GM21825 (cell line): ENCODE data around the gene ZNF532.

Experiments used
- ATAC-seq: cut with Tn5 transposase; IDR thresholded peaks from one replicate; pipeline ENCODE4 v1.9.1; 2021; ENCODE audit warnings: mild to moderate bottlenecking, moderate library complexity; ENCODE audit not compliant: unreplicated experiment

Gene ZNF532

DNA sequence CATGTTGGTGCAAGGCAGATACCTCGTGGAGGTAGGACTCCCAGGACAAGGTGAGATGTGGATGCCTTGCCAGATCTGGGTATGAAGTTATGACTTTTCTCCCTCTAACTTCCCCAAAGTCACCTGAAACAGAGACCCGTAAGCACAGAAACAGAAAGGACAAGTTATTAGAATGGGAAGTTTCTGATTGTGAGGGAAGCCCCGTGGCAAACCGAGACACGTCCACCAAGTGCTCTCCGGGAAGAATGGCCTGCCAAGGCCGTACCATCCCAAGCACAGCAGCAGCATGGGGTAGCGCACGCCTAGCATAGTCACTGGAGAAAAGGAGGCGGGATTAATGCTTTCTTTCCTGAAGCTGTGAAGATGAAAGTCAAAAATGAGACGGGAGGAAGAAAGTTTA lies 110.6 kb downstream of the ZNF532 start:
- no peak for ATAC-seq

DNA sequence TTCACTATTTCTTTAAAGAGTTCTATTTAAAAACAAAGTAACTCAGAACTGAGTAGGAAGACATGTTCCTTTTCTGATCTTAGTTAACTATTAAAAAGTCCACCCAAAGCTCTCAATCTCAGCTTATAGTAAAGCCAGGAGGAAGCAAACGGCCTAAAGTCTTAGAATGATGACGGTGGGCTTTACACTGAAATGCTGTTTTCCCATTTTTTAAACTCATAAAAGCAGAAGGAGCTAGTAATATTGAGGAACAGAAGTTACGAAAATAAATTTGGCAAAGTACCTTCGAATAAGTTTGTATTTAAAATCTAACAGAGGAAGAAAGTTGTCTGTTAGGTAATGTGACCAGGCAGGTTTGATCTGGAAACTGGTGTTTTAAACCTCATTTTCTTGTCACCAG lies 111.1 kb downstream of the ZNF532 start:
- ATAC-seq = no peak

DNA sequence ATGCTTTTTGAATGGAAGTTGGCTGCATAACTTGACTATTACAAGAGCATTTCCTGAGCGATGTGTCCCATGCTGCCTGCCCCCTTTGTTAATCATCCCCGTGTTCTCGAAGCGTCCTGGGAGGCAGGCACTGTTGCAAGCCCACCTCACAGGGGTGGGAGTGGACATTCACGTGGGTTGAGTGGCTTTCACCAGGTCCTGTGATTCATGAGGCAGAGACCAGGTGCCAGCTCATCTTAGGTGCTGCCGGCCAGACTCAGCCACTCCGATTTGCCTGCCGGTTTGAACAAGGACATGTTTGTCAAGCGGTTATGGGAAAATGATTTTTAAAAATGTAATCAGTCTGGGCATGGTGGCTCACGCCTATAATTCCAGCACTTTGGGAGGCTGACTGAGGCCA lies 112.5 kb downstream of the ZNF532 start:
- no peak for ATAC-seq

DNA sequence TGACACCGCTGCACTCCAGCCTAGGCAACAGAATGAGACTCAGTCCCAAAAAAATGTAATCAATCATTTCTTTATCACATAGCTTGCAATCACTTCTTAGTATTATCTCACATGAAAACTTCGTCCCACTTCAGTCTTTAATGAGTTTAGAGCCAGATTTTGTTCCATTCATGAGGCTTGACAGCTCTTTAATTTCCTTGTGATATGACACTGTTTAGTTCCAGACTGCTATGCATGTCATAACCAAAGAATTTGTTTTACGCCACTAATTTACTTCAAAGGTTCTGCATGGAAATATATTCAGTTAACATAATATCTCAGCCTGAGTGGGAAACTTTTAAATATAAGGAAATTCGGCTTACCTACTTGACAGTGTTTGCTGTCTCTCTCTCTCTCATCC lies 113.1 kb downstream of the ZNF532 start:
- ATAC-seq = no peak

- no peak for ATAC-seq
Observed at GRCh38 chr18:58978916-58979315, 114.2 kb downstream of the ZNF532 start.

- ATAC-seq = no peak
Observed at GRCh38 chr18:58979615-58980014, 114.9 kb downstream of the ZNF532 start.

DNA sequence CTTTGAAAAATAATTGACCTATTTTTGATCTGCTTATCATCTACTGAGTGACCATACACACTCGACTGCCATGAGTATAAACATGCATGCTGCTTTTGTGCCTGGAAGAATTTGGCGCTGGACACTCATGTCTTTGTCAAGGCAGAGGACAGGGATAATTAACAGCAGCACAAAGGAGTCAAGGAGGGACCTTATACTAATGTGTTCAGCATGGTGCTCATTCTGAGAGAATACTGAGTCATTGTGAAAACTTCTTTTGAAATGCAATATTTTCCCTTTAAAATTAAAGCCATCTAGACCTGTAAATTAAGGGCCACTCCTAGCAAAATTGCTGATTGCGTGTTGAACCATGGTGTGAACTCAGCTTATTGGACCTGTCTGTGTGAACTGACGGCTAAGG lies 116.3 kb downstream of the ZNF532 start:
- no peak for ATAC-seq

GRCh38 chr18:58983260-58984155 lies 118.8 kb downstream of the ZNF532 start:
- ATAC-seq = no peak

DNA sequence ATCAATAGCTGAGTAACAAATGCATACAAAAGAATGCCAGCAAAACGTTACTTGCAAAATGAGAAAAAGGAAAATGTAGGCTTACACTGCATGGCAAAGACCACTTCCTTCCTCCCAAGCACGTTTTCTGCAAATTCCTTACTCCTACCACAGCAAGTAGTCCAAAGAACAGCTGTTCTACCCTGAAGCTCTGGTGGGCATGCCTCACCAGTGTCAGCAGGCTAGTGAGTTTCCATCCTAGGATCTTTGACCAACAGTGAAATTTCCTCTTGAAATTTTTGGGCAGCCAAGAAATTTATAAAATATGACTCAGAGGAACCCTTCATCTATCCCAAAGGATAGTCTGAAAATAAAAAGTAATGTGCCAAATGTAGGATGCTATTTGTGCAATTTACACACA lies 123.9 kb downstream of the ZNF532 start:
- no peak for ATAC-seq

DNA sequence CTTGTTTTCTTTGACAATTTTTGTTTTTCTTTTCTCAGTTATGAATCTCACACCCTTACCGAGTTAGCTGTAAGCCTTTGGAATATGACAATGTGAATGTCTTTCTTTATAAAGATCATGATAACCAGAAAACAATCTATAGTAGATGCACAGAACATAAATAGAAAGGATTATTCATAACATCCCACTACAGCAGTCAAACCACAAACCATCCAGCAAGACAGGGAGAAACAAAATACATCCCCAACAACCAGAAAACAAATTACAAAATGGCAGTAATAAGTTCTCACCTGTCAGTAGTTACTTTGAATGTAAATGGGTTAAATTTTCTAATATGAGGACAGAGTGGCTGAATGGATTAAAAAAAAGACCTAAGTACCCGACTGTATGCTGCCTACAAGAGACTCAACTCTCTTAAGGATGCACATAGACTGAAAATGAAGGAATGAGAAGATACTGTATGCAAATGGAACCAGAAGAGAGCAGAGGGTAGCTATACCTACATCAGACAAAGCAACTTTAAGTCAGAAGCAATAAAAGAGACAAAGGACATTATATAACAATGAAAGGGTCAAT lies 124.6 kb downstream of the ZNF532 start:
- ATAC-seq = no peak

DNA sequence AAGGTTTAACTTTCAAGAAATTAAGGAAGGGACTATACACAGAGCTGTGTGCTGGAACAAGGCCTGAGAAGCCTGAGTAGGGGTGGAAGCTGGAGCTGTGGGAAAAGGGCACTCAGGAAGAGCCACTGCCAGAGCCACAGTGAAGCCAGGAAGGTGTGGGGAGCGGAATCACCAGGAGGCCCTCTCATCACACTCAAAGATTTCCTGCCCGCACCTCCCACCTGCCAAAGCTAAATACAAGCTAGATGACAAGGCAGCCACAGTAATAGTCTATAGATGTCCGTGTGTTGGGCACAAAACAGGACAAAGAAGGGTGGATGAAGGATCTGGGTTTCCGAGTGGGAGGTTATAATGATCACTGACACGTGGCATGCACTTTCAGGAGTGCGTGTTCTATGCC lies 126.0 kb downstream of the ZNF532 start:
- ATAC-seq = no peak

DNA sequence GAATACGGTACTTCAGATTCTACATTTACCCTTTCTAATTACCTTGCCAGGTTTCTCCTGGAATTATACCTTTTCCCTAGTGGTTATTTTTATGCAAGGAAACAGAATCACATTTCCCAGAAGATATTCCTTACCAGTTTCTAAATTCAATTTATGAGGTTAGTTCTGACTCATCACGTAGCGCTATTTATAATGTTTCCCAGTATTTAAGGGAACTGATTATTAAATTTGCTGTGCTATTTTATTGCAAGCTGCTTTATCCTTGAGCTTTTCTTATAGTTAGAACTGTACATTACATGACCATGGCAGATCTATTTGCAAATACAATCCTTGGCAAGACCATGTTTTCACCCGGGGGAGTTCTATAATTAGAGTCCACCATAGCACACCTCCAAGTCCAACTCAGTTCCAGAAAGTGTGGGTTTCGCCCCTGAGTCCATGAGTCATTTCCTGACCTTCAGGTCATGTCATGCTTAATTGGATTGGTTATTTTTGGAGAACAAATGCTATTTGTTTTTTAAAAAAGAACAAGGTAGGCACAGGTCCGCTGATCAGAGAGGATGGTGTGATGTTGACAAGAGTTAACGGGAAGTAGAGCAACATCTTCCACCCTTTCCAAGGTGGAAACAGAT lies 126.6 kb downstream of the ZNF532 start:
- peak; percentile 78 for ATAC-seq

- no peak for ATAC-seq
Observed at GRCh38 chr18:58992301-58993231, 127.9 kb downstream of the ZNF532 start.

DNA sequence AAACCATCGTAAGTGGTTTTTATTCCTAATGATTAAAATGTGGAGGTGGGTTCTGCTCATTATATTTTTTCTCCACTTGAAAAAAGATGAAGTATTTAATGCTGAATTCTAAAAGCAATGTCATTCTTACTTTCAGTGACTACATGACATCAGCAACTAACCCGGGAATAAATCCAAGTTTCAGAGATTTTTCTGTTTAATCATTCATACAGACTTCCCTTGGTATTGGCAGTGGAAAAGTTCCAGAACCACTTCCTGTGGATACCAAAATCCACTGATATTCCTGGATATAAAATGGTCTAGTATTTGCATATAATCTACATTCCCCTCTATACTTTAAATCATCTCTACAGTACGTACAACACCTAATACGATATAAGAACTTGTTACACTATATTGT lies 128.6 kb downstream of the ZNF532 start:
- ATAC-seq = no peak

GRCh38 chr18:58995663-58996062 lies 131.0 kb downstream of the ZNF532 start:
- ATAC-seq = no peak

- ATAC-seq = no peak
Observed at GRCh38 chr18:58996131-58996641, 131.5 kb downstream of the ZNF532 start.

- no peak for ATAC-seq
Observed at GRCh38 chr18:58996696-58997095, 132.0 kb downstream of the ZNF532 start.

GRCh38 chr18:58997811-58998337 lies 133.2 kb downstream of the ZNF532 start:
- ATAC-seq = no peak

GRCh38 chr18:58998401-58999203 lies 133.9 kb downstream of the ZNF532 start:
- ATAC-seq = no peak

GRCh38 chr18:59001166-59001565 lies 136.5 kb downstream of the ZNF532 start:
- ATAC-seq = no peak
